ENCODE measurements around the gene HIVEP2.

HIVEP2 gene

GRCh38 chr6:142786476-142786875 is 158.5 kb downstream of the HIVEP2 start:
- DNase-seq (ENCODE audit: low read depth, low spot score), result no peak

- no peak for DNase-seq (ENCODE audit: low read depth, low spot score)
Measured at GRCh38 chr6:142784344-142784743, 160.6 kb downstream of the HIVEP2 start.

- DNase-seq (ENCODE audit: low read depth, low spot score), result no peak
Measured at GRCh38 chr6:142783499-142783898, 161.5 kb downstream of the HIVEP2 start.

GRCh38 chr6:142781129-142781528 is 163.8 kb downstream of the HIVEP2 start:
- no peak for DNase-seq (ENCODE audit: low read depth, low spot score)

GRCh38 chr6:142773859-142774648 is 170.9 kb downstream of the HIVEP2 start:
- DNase-seq (ENCODE audit: low read depth, low spot score), result no peak

- DNase-seq (ENCODE audit: low read depth, low spot score), result no peak
Measured at GRCh38 chr6:142773324-142773723, 171.7 kb downstream of the HIVEP2 start.

- no peak for DNase-seq (ENCODE audit: low read depth, low spot score)
Measured at GRCh38 chr6:142771162-142771561, 173.8 kb downstream of the HIVEP2 start.

GRCh38 chr6:142765306-142765705 is 179.7 kb downstream of the HIVEP2 start:
- DNase-seq (ENCODE audit: low read depth, low spot score), result no peak

- no peak for DNase-seq (ENCODE audit: low read depth, low spot score)
Measured at GRCh38 chr6:142764311-142764710, 180.7 kb downstream of the HIVEP2 start.

GRCh38 chr6:142763205-142763604 is 181.8 kb downstream of the HIVEP2 start:
- no peak for DNase-seq (ENCODE audit: low read depth, low spot score)

- no peak for DNase-seq (ENCODE audit: low read depth, low spot score)
Measured at GRCh38 chr6:142761756-142762155, 183.2 kb downstream of the HIVEP2 start.

- no peak for DNase-seq (ENCODE audit: low read depth, low spot score)
Measured at GRCh38 chr6:142760152-142760551, 184.8 kb downstream of the HIVEP2 start.

GRCh38 chr6:142758629-142759025 is 186.3 kb downstream of the HIVEP2 start:
- no peak for DNase-seq (ENCODE audit: low read depth, low spot score)

- no peak for DNase-seq (ENCODE audit: low read depth, low spot score)
Measured at GRCh38 chr6:142757852-142758628, 186.9 kb downstream of the HIVEP2 start.

GRCh38 chr6:142756215-142756630 is 188.8 kb downstream of the HIVEP2 start:
- no peak for DNase-seq (ENCODE audit: low read depth, low spot score)

GRCh38 chr6:142753196-142753595 is 191.8 kb downstream of the HIVEP2 start:
- no peak for DNase-seq (ENCODE audit: low read depth, low spot score)

GRCh38 chr6:142752348-142752747 is 192.6 kb downstream of the HIVEP2 start:
- no peak for DNase-seq (ENCODE audit: low read depth, low spot score)

GRCh38 chr6:142751452-142751851 is 193.5 kb downstream of the HIVEP2 start:
- DNase-seq (ENCODE audit: low read depth, low spot score), result no peak

GRCh38 chr6:142750998-142751397 is 194.0 kb downstream of the HIVEP2 start:
- no peak for DNase-seq (ENCODE audit: low read depth, low spot score)

GRCh38 chr6:142749556-142749955 is 195.4 kb downstream of the HIVEP2 start:
- no peak for DNase-seq (ENCODE audit: low read depth, low spot score)

GRCh38 chr6:142746524-142746923 is 198.5 kb downstream of the HIVEP2 start:
- DNase-seq (ENCODE audit: low read depth, low spot score), result peak; percentile 33

GRCh38 chr6:142744836-142745235 is 200.1 kb downstream of the HIVEP2 start:
- no peak for DNase-seq (ENCODE audit: low read depth, low spot score)

- DNase-seq (ENCODE audit: low read depth, low spot score), result no peak
Measured at GRCh38 chr6:142740449-142740848, 204.5 kb downstream of the HIVEP2 start.
